GM06990 (cell line): ENCODE measurements around the gene TBC1D22A.

Experiments
- DNase-seq: peaks from one replicate; pipeline ENCODE4 v3.0.0-alpha.2; 2011; ENCODE audit not compliant: insufficient read length; ENCODE audit errors: extremely low read depth
- H3K27me3 ChIP-seq: replicated peaks from 2 replicates; pipeline ENCODE4 v1.6.0; 2011; ENCODE audit warnings: low read length; ENCODE audit not compliant: control insufficient read depth, insufficient read depth
- H3K36me3 ChIP-seq: 2 replicates; pipeline ENCODE4 v1.5.1; 2011; ENCODE audit warnings: low read length; ENCODE audit not compliant: control insufficient read depth, insufficient read depth
- H3K4me3 ChIP-seq: replicated peaks from 2 replicates; pipeline ENCODE4 v1.5.1; 2011; ENCODE audit warnings: low read depth, mild to moderate bottlenecking, control low read depth, low read length
- TF ChIP-seq, protein P1 (sequence below): IDR thresholded peaks from 2 replicates; pipeline ENCODE4 v1.5.1; 2011; ENCODE audit warnings: low read length, control low read depth, mild to moderate bottlenecking, inconsistent platforms; ENCODE audit not compliant: insufficient read depth, poor library complexity, severe bottlenecking

Gene TBC1D22A

DNA sequence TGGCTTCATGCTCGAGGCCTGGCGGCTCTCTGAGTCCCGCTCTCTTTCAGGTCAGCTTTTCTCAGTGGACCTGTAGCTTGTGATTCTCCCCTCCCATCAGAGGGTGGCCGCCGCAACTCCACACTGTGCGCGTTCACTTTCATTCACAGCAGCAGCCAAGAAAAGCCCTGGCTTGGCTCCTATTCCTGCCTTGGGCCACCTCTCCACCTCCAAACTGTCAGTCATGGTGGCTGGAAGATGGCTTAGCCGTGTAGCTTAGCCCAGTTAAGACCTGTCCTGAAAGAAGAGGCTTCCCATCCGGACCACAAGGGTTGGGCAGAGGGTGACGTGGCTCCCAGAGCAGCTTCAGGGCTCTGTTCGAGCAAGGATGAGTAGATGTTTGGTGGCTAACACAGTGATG, 125.5 kb downstream of the TBC1D22A start:
- no peak overlapping the region for H3K4me3 ChIP-seq
- H3K27me3 ChIP-seq = no peaks in the 10 kb centered on the region
- H3K36me3 ChIP-seq = peaks cover 8% of the 10 kb centered on the region
- TF ChIP-seq, protein P1, sequence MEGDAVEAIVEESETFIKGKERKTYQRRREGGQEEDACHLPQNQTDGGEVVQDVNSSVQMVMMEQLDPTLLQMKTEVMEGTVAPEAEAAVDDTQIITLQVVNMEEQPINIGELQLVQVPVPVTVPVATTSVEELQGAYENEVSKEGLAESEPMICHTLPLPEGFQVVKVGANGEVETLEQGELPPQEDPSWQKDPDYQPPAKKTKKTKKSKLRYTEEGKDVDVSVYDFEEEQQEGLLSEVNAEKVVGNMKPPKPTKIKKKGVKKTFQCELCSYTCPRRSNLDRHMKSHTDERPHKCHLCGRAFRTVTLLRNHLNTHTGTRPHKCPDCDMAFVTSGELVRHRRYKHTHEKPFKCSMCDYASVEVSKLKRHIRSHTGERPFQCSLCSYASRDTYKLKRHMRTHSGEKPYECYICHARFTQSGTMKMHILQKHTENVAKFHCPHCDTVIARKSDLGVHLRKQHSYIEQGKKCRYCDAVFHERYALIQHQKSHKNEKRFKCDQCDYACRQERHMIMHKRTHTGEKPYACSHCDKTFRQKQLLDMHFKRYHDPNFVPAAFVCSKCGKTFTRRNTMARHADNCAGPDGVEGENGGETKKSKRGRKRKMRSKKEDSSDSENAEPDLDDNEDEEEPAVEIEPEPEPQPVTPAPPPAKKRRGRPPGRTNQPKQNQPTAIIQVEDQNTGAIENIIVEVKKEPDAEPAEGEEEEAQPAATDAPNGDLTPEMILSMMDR = no peak
- DNase-seq = no peak

DNA sequence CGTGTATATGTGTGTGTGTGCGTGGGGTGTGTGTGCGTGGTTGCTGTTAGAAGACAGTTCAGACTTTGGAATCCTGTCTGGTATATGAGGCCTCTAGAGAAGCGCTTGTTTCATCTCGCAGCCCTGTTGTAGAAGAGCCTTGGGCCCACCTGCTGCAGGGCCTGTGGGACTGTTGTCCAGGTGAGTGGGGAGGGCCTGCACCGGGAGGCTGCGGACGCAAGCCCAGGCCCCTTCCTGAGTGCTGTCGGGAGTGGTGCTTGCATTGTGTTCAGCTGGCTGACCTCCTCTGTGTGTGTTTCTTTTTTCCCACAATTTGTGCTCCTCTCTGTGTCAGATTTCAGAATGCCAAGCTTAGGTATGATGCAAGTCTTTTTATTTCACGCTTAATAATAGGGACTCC, 128.4 kb downstream of the TBC1D22A start:
- TF ChIP-seq, protein P1 = no peak
- Histone ChIP-seq H3K27me3 (no peaks in the 10 kb centered on the region), H3K4me3 (no peak overlapping the region), H3K36me3 (peaks cover 11% of the 10 kb centered on the region)
- DNase-seq = no peak

DNA sequence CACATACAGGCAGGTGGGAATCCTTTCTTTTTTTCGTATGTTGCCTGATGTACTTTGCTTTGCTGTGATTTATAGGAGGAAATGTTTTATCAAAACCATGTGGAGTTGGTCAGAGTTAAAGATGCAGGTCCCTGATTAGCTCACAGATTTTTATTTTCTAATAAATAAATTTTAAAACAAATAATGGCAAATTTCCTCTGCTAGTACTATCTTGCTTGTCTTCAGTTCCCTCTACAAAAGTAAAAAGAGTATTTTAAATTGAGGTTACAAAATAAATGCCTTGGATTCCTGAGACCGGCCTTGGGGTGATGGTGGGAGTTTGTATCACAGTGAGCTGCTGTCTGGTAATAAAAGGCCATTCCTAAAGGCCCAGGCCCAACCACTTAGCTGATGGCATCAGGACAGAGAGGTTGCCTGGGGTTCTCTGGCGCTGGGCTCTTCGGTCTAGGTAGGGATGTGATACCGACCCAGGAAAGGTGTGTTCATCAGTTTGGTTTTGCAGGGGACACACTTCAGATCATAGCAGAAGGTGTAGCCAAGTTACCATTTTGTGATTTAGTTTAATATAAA, 129.0 kb downstream of the TBC1D22A start:
- no peak for DNase-seq
- H3K4me3 ChIP-seq = no peak overlapping the region
- H3K27me3 ChIP-seq = no peaks in the 10 kb centered on the region
- H3K36me3 ChIP-seq = peaks cover 12% of the 10 kb centered on the region
- TF ChIP-seq, protein P1 = no peak

DNA sequence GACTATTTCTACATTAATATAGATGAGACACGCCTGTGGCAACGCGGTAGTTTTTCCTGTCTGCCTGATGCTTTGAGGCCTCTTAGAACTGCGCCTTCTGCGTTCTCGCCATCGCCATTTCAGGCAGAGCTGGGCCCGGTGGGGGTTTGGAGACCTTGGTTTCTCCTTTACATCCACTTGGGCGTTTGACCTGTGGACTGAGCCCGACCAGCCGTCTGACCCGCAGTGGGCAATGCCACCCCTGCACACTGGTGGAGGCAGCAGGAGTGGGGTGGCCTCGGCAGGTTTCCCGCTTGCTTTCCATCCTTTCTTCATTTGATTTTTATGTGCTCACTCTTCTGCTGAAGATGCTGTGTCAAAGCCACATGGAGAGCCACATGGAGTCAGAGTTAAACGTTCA, 130.4 kb downstream of the TBC1D22A start:
- Histone ChIP-seq H3K36me3 (peaks cover 14% of the 10 kb centered on the region), H3K27me3 (no peaks in the 10 kb centered on the region), H3K4me3 (no peak overlapping the region)
- TF ChIP-seq, protein P1 = no peak
- no peak for DNase-seq

DNA sequence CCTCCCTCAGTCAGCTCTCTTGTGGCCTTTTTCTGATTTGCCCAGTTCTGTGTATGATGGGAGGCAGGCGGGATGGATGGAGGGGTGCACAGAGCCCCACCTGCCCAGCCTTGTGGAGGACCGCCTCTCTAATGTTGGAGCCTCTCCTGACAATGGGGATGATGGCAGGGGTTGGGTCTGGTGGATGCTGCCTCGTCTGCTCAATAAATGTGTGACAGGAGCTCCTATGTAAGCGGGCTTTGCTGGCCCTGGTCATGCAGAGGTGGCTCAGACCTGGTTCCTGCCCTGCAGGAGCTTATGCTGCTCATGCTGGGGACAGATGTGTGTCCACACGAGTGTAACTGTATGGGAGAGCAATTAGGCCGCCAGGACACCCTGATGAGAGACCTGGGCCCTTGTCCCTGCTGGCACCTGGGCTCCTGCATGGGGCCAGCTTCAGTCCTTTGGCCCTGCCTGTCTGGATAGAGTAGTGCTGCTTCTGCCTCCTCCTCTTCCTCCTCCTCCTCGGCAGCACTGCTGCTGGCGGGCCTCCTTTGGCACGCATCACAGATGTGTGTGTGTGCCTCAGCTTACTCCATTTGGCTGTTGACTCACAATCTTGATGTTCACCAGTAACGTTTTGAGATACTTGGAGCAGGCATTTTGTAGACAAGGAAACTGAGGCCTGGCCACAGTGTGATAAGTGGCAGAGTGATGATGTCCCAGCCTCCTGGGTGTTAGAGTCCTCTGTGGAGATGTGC, 131.0 kb downstream of the TBC1D22A start:
- Histone ChIP-seq H3K36me3 (peaks cover 13% of the 10 kb centered on the region), H3K27me3 (no peaks in the 10 kb centered on the region), H3K4me3 (no peak overlapping the region)
- TF ChIP-seq, protein P1 = no peak
- no peak for DNase-seq
